Parathyroid adenoma (tissue), 2 donors: ENCODE results near the gene DDI2.

Experiments
- H2AFZ ChIP-seq: fragments of 300-600 bp; sonication (generic); one replicate; pipeline ENCODE4 v1.7.0; 2017; ENCODE audit warnings: antibody characterized with exemption, mild to moderate bottlenecking
- H3K27ac ChIP-seq: fragments of 300-600 bp; sonication (generic); one replicate; pipeline ENCODE4 v1.7.0; 2017
- H3K27me3 ChIP-seq: fragments of 300-600 bp; sonication (generic); one replicate; pipeline ENCODE4 v1.7.0; 2017; ENCODE audit warnings: low read length; ENCODE audit not compliant: control insufficient read depth, insufficient read depth
- H3K36me3 ChIP-seq: fragments of 300-600 bp; sonication (generic); one replicate; pipeline ENCODE4 v1.7.0; 2017; ENCODE audit warnings: low read length; ENCODE audit not compliant: control insufficient read depth, insufficient read depth
- H3K4me1 ChIP-seq: fragments of 300-600 bp; sonication (generic); one replicate; pipeline ENCODE4 v1.7.0; 2017; ENCODE audit warnings: control low read depth
- H3K4me2 ChIP-seq: fragments of 300-600 bp; sonication (generic); one replicate; pipeline ENCODE4 v1.7.0; 2017; ENCODE audit warnings: low read length
- H3K4me3 ChIP-seq: fragments of 300-600 bp; sonication (generic); one replicate; pipeline ENCODE4 v1.7.0; 2017; ENCODE audit warnings: low read depth, low read length
- H3K79me2 ChIP-seq: fragments of 300-600 bp; sonication (generic); one replicate; pipeline ENCODE4 v1.7.0; 2017; ENCODE audit warnings: control low read depth
- H3K9ac ChIP-seq: fragments of 300-600 bp; sonication (generic); one replicate; pipeline ENCODE4 v1.7.0; 2017; ENCODE audit warnings: mild to moderate bottlenecking
- H3K9me3 ChIP-seq: fragments of 300-600 bp; sonication (generic); one replicate; pipeline ENCODE4 v1.7.0; 2017; ENCODE audit warnings: low read length; ENCODE audit not compliant: control insufficient read depth
- CTCF ChIP-seq: fragments of 300-600 bp; sonication (generic); IDR thresholded peaks from one replicate; pipeline ENCODE4 v1.7.0; 2017; ENCODE audit warnings: antibody characterized with exemption, mild to moderate bottlenecking
- donor health status: primary hyperparathyroidism.

Gene DDI2

GRCh38 chr1:15702722-15703550, 85.7 kb downstream of the DDI2 start:
- peak overlapping the region; percentile 9 for H3K4me2 ChIP-seq
- no peaks in the 10 kb centered on the region for H3K36me3 ChIP-seq
- no peaks in the 10 kb centered on the region for H3K4me1 ChIP-seq
- no peaks in the 10 kb centered on the region for H3K9me3 ChIP-seq
- no peak overlapping the region for H3K4me3 ChIP-seq
- H3K79me2 ChIP-seq, result peaks cover 31% of the 10 kb centered on the region
- no peak overlapping the region for H3K9ac ChIP-seq
- peak overlapping the region; percentile 88 for H3K27ac ChIP-seq
- peak overlapping the region; percentile 16 for H2AFZ ChIP-seq
- H3K27me3 ChIP-seq, result no peaks in the 10 kb centered on the region
- peak; percentile 11 for TF ChIP-seq CTCF

- TF ChIP-seq CTCF, result no peak
- Histone ChIP-seq H3K27me3 (no peaks in the 10 kb centered on the region), H3K36me3 (no peaks in the 10 kb centered on the region), H3K27ac (peak overlapping the region; percentile 88), H3K9me3 (no peaks in the 10 kb centered on the region), H3K4me3 (no peak overlapping the region), H3K79me2 (peaks cover 37% of the 10 kb centered on the region), H3K9ac (no peak overlapping the region), H2AFZ (peak overlapping the region; percentile 16), H3K4me2 (peak overlapping the region; percentile 9), H3K4me1 (no peaks in the 10 kb centered on the region)
These were observed 86.3 kb downstream of the DDI2 start for GRCh38 chr1:15703562-15703961.

GRCh38 chr1:15704526-15705183, 87.4 kb downstream of the DDI2 start:
- Histone ChIP-seq H3K27me3 (no peaks in the 10 kb centered on the region), H3K4me1 (no peaks in the 10 kb centered on the region), H3K9ac (no peak overlapping the region), H3K79me2 (peaks cover 48% of the 10 kb centered on the region), H3K27ac (peak overlapping the region; percentile 88), H3K9me3 (no peaks in the 10 kb centered on the region), H3K36me3 (no peaks in the 10 kb centered on the region), H3K4me2 (no peak overlapping the region), H2AFZ (no peak overlapping the region), H3K4me3 (no peak overlapping the region)
- TF ChIP-seq CTCF, result no peak

GRCh38 chr1:15705184-15705566, 87.9 kb downstream of the DDI2 start:
- H3K27ac ChIP-seq, result no peak overlapping the region
- H3K27me3 ChIP-seq, result no peaks in the 10 kb centered on the region
- no peak overlapping the region for H3K9ac ChIP-seq
- no peaks in the 10 kb centered on the region for H3K9me3 ChIP-seq
- H3K4me2 ChIP-seq, result no peak overlapping the region
- H3K4me3 ChIP-seq, result no peak overlapping the region
- peaks cover 48% of the 10 kb centered on the region for H3K79me2 ChIP-seq
- no peaks in the 10 kb centered on the region for H3K36me3 ChIP-seq
- no peak for TF ChIP-seq CTCF
- H2AFZ ChIP-seq, result no peak overlapping the region
- H3K4me1 ChIP-seq, result no peaks in the 10 kb centered on the region
